Gastroesophageal sphincter (tissue), 4 donors: ENCODE measurements around the gene NUCB1. TPM values are rescaled to one million over a fixed set of nuclear protein-coding genes. Genes with fewer than 3 reads are reported as not detected.
"Not testable (repeated sequence)": the region's sequence is repeated elsewhere in the genome, so short reads cannot be mapped to it uniquely, and the experiment has no call there.

Experiments used
- ATAC-seq: fragments of 150-250 bp; one replicate; pipeline ENCODE4 v1.9.1; 2016; ENCODE audit warnings: mild to moderate bottlenecking, moderate library complexity
- H3K27ac ChIP-seq, 4 donors: fragments of 200-600 bp; sonication (generic) in 3 of 4; 1 replicate in 3 of 4; 2 replicates in 1 of 4; pipeline ENCODE4 v1.5.1; 2016 to 2019
- H3K27me3 ChIP-seq: fragments of 200-600 bp; sonication (generic); one replicate; pipeline ENCODE4 v1.5.1; 2019
- H3K36me3 ChIP-seq, 2 donors: fragments of 200-600 bp; sonication (generic); one replicate each; pipeline ENCODE4 v1.5.1; 2019; ENCODE audit warnings: control low read depth in 1 of 2
- H3K4me1 ChIP-seq, 3 donors: fragments of 200-600 bp; sonication (generic); 1 replicate in 2 of 3; 2 replicates in 1 of 3; pipeline ENCODE4 v1.5.1; 2016 to 2019; ENCODE audit warnings: control low read depth in 2 of 3
- H3K4me3 ChIP-seq, 2 donors: fragments of 200-600 bp; sonication (generic); one replicate each; pipeline ENCODE4 v1.5.1; 2019; ENCODE audit warnings: mild to moderate bottlenecking in 1 of 2, moderate library complexity in 1 of 2
- H3K9me3 ChIP-seq, 3 donors: fragments of 200-600 bp; sonication (generic); one replicate each; pipeline ENCODE4 v1.5.1; 2017 to 2019; ENCODE audit warnings: control low read depth in 2 of 3
- CTCF ChIP-seq, 4 experiments: fragments of 200-600 bp in 2 of 4; fragments of 450-650 bp in 2 of 4; sonication (generic) in 1 of 4; IDR thresholded peaks; one replicate each; pipeline ENCODE4 v1.5.1; 2017 to 2019; ENCODE audit warnings: antibody characterized with exemption in 4 of 4, mild to moderate bottlenecking in 2 of 4, moderate library complexity in 2 of 4
- EP300 ChIP-seq: sonication (generic); formaldehyde crosslinking; IDR thresholded peaks from one replicate; pipeline ENCODE4 v1.6.1; 2017; ENCODE audit warnings: antibody characterized with exemption, mild to moderate bottlenecking
- POLR2A ChIP-seq, 2 donors: fragments of 450-650 bp; IDR thresholded peaks; one replicate each; pipeline ENCODE4 v1.6.1; 2017; ENCODE audit warnings: antibody characterized with exemption in 2 of 2, mild to moderate bottlenecking in 2 of 2, moderate library complexity in 1 of 2
- POLR2AphosphoS5 ChIP-seq: sonication (generic); formaldehyde crosslinking; IDR thresholded peaks from one replicate; pipeline ENCODE4 v1.6.1; 2017; ENCODE audit warnings: antibody characterized with exemption
- WGBS, 2 donors: methylation state at CpG; one replicate each; pipeline ENCODE4 v1.1.5; 2018; ENCODE audit warnings: low coverage in 1 of 2; 5-methylcytosine and 5-hydroxymethylcytosine counted together
- total RNA-seq, 4 donors: library from RNA; depleted of rRNA; stranded (reverse); fragments of >200 nt; gene quantifications; one replicate each; pipeline ENCODE4 v1.1.0, GENCODE V29; 2016

NUCB1 gene
- total RNA-seq, 4 donors from 2014 or later, result 188 to 326 (median 279) TPM

- H3K9me3 ChIP-seq, result no peaks in the 10 kb centered on the region
- 83 to 84% methylated on average over 13 to 16 of the region's 30 CpGs for WGBS, 2 donors
- H3K36me3 ChIP-seq, result peaks cover 0 to 26% of the 10 kb centered on the region in 2 donors
- TF ChIP-seq CTCF (IDR thresholded peaks at IDR 0.05), result no peak
- no peak for TF ChIP-seq POLR2A (IDR thresholded peaks at IDR 0.05)
- no peak for TF ChIP-seq POLR2AphosphoS5
- TF ChIP-seq EP300, result no peak
- H3K27ac ChIP-seq, result peak overlapping the region in 2 of 4 donors; percentile 15 to 43
- H3K4me1 ChIP-seq, result peaks cover 0 to 19% (median 0%) of the 10 kb centered on the region in 3 donors
- ATAC-seq, result peak; percentile 35
- H3K4me3 ChIP-seq, result no peak overlapping the region
- H3K27me3 ChIP-seq, result no peaks in the 10 kb centered on the region
Observed at GRCh38 chr19:48881741-48882657, 18.1 kb upstream of the NUCB1 start.

- Histone ChIP-seq H3K27ac (no peak overlapping the region), H3K9me3 (no peaks in the 10 kb centered on the region), H3K36me3 (peaks cover 0 to 9% of the 10 kb centered on the region in 2 donors), H3K4me1 (peaks cover 0 to 1% (median 0%) of the 10 kb centered on the region in 3 donors), H3K4me3 (no peak overlapping the region), H3K27me3 (no peaks in the 10 kb centered on the region)
- ATAC-seq, result no peak
- TF ChIP-seq POLR2AphosphoS5 (no peak), EP300 (no peak), CTCF (IDR thresholded peaks at IDR 0.05) (no peak), POLR2A (IDR thresholded peaks at IDR 0.05) (no peak)
- WGBS, 2 donors, result 93 to 95% methylated on average over 5 to 7 of the region's 7 CpGs
Observed at GRCh38 chr19:48883726-48884125, 16.4 kb upstream of the NUCB1 start.

- H3K4me3 ChIP-seq, result no peak overlapping the region
- no peaks in the 10 kb centered on the region for H3K4me1 ChIP-seq
- H3K9me3 ChIP-seq, result no peaks in the 10 kb centered on the region
- no peaks in the 10 kb centered on the region for H3K27me3 ChIP-seq
- H3K36me3 ChIP-seq, result no peaks in the 10 kb centered on the region
- TF ChIP-seq EP300, result no peak
- WGBS, 2 donors, result 84% methylated on average over 13 of the region's 21 CpGs; no CpG with 5 or more reads in 1 of the 2 donors
- H3K27ac ChIP-seq, result no peak overlapping the region
- ATAC-seq, result no peak
Observed at GRCh38 chr19:48887861-48888612, 12.1 kb upstream of the NUCB1 start.

- ATAC-seq, H3K9me3 ChIP-seq, H3K27me3 ChIP-seq, H3K4me1 ChIP-seq, H3K27ac ChIP-seq, H3K4me3 ChIP-seq, H3K36me3 ChIP-seq: not testable (repeated sequence)
- WGBS, 2 donors, result 100% methylated on average over 1 of the region's 3 CpGs; no CpG with 5 or more reads in 1 of the 2 donors
Observed at GRCh38 chr19:48889496-48889895, 10.6 kb upstream of the NUCB1 start.

- H3K4me3 ChIP-seq, result no peak overlapping the region
- ATAC-seq, result no peak
- peaks cover 0 to 4% (median 0%) of the 10 kb centered on the region in 3 donors for H3K4me1 ChIP-seq
- no peaks in the 10 kb centered on the region for H3K36me3 ChIP-seq
- no peak overlapping the region for H3K27ac ChIP-seq
- WGBS, 2 donors, result 53 to 86% methylated on average over 2 to 3 of the region's 4 CpGs
- TF ChIP-seq POLR2AphosphoS5 (no peak), POLR2A (IDR thresholded peaks at IDR 0.05) (no peak), EP300 (no peak), CTCF (IDR thresholded peaks at IDR 0.05) (no peak)
- no peaks in the 10 kb centered on the region for H3K9me3 ChIP-seq
- H3K27me3 ChIP-seq, result no peaks in the 10 kb centered on the region
Observed at GRCh38 chr19:48890551-48890950, 9.6 kb upstream of the NUCB1 start.
